ENCODE data around the gene DYNLRB1.
A peak's percentile ranks its signal among the peaks of the same experiment; 100 is the strongest.

DYNLRB1 gene

GRCh38 chr20:34552569-34552968, 36.3 kb downstream of the DYNLRB1 start:
- DNase-seq (ENCODE audit: extremely low read depth in 1 of 2, low read depth in 1 of 2), result no peak

DNA sequence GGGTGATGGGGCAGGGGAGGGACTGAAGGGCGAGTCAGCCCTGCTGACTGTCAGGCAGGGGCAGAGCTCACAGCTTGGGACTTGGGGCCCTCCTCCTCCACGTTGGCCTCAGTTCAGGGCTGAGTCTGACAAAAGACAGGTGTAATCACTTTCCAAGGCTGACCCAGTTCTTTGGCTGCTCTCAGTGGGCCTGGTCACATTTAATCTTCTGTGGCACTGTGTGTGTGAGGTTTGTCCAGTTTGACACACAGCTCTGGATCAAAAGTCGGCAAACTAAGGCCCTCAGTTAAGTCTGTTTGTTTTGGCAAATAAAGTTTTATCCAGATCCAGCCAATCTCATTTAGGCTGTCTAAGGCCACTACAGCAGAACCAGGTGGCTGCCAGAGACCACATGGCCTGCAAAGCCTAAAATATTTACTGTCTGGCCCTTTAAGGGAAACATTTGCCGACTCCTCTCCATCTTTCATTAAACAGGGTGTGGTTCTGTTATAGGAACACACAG, 37.2 kb downstream of the DYNLRB1 start:
- no peak for DNase-seq (ENCODE audit: extremely low read depth in 1 of 2, low read depth in 1 of 2)

DNA sequence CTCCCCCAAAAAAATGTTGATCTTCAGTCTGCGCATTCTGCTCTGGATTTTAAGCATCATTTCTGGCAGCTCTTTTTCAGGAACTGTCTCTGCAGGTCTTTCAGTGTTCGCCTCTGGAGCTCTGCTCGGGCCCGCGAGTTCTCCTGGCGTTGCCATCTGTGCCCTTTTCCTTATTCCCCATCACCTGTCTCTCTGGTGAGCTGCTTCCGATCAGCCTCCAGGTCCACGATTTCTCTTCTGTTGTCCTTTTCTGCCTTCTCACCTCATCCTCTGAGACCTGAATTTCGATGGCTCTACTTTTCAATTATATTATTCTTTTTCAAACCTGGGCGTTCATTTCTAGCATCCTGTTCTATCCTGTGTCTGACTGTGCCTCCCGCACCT, 41.7 kb downstream of the DYNLRB1 start:
- no peak for DNase-seq (ENCODE audit: extremely low read depth in 1 of 2, low read depth in 1 of 2)

DNA sequence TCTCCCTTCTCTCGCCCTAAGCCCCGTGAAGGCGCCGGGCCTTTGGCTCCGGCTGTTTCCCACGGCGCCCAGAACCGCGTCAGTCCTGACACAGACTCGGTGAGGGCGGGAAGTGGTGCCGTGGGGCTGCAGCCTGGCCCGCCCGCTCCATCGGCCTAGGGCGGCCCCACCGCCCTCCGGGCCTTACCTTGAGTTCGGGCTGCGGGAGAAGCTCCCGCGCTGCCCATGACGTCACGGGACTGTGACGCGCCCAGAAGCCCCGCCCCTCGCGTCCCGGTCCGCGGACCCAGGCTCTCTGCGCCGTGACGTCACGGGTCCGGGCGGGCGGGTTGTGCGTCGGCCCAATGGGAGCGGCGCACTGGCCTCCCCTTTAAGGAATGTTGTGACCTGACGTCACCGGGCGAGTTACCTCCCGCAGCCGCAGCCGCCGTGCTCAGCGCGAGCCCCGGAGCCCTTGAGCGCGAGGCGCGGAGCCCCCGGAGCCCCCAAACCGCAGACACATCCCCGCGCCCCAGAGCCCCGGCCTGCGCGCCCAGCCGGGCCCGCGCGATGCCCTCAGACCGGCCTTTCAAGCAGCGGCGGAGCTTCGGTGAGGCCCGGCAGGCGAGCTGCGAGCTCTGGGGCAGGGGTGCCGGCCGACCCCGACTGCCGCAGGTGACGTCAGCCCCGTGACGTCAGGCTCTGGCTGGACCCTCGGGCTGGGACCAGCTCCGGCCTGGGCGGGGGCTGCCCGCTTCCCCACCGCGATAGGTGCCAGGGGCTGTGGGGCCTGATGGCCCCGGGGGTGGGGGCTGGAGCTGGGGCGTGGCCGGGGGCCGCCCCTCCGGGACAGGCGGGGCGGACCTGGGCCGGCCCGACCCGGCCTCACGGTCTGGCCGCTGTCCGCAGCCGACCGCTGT, 42.3 kb downstream of the DYNLRB1 start, which contains the start of gene MAP1LC3A:
Gene MAP1LC3A, plus strand, starts transcription at position 399 of the 899 bp plus-strand sequence. Its CDS starts 151 bp downstream, at position 550.
- DNase-seq (ENCODE audit: extremely low read depth in 1 of 2, low read depth in 1 of 2), result peak; percentile 91 to 92

GRCh38 chr20:34559311-34560140, 43.3 kb downstream of the DYNLRB1 start:
- no peak for DNase-seq (ENCODE audit: extremely low read depth in 1 of 2, low read depth in 1 of 2)

DNA sequence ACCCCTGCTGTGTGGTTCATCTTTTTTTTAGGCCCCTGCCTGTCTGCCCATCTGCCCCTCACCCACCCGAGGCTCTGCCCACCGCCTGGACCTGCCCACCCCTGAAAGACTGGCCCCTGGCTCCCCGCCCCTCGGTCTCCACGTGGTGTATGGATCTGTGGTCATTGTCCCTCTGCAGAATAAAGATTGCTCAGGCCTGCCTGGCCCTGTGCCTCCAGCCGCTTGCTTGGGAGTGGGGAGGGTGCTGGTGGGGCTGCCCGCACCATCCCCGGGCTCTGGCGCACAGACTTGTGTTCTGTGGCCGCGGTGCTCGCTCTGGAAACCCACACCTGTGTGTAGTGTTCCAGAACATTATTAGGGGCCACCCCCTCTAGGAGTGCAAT, 43.9 kb downstream of the DYNLRB1 start:
- DNase-seq (ENCODE audit: extremely low read depth in 1 of 2, low read depth in 1 of 2), result no peak

- DNase-seq (ENCODE audit: extremely low read depth in 1 of 2, low read depth in 1 of 2), result no peak
These were observed 44.4 kb downstream of the DYNLRB1 start for GRCh38 chr20:34560614-34561013.

DNA sequence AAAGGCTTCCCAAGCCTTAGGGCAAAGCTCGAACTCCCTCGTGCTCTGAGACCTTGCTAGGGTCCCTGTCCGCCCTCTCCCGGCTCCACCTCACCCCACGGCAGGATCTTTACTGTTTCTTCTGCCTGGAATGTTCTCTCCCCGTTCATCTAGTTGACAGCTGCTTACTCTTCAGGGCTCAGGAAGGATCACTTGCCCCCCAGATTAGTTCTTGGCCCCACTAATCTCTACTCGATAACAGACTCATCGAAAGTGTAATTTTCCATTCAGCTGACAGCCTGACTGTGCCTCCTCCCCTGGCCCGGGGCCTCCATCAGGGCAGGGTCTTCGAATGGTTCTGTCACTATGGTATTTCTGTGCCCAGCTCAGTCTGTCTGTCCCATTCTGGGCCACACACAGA, 45.4 kb downstream of the DYNLRB1 start:
- no peak for DNase-seq (ENCODE audit: extremely low read depth in 1 of 2, low read depth in 1 of 2)

- no peak for DNase-seq (ENCODE audit: extremely low read depth in 1 of 2, low read depth in 1 of 2)
These were observed 46.4 kb downstream of the DYNLRB1 start for GRCh38 chr20:34562641-34563040.

- DNase-seq (ENCODE audit: extremely low read depth in 1 of 2, low read depth in 1 of 2), result no peak
These were observed 48.6 kb downstream of the DYNLRB1 start for GRCh38 chr20:34564833-34565232.

DNA sequence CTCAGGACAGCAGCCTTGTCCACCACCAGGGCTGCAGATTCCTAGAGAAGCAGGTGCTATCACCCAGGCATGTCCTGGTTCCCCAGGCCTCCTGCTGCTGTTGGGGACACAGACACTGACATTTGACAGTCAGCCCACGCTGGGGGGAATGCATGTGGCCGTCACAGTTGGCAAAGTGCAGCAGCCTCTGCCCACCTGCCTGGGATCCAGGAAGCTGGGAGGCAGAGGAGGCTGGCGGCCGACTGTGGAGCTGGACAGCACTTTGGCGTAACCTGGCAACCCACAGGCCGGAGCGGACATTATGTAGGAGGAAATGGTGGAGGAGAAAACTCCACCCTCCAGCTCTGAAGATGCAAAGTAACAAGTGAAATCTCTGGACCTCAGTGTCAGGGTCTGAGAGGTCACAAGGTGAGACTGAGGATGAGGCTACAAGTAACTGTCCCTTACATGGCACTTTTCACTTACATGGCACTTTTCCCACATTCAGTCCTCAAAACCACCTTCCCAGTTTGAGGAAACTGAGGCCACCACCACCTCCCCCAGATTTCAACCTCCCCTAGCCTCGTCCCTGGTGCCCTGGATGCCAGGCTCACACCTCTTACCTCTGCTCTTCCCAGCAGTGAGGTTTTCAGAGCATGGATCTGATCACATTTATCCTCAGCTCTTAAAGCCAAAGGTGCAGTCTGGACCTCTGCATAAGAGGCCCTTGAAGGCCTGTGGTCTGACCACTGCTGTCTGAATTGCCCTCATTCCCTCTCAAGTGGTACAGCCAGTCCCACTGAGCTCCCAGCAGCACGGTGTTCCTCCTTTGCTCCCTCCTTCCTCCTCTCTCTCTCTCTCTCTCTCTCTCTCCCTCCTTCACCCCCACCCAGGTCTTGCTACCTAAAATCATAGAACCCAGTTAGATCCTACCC, 51.0 kb downstream of the DYNLRB1 start:
- DNase-seq (ENCODE audit: extremely low read depth in 1 of 2, low read depth in 1 of 2), result no peak

GRCh38 chr20:34567892-34568865, 52.0 kb downstream of the DYNLRB1 start:
- DNase-seq (ENCODE audit: extremely low read depth in 1 of 2, low read depth in 1 of 2), result no peak

DNA sequence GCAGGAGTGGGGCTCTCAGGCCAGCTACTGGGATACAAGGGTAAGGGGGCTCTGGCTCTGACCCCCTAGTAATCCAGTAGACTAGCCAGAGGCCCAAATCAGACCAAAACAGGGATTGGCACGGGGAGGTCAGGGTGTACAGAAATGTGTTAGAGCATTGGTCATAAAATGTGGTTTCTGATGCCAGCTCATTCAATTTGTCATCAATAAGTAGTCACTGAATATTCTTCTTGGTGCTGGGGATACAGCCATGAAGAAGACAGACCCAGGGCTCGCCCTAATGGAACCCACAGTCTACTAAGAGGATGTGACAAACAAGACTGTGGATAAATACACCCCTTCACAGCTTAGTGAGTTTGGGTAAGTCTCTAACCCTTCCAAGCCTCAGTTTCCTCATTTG, 53.4 kb downstream of the DYNLRB1 start:
- no peak for DNase-seq (ENCODE audit: extremely low read depth in 1 of 2, low read depth in 1 of 2)

DNA sequence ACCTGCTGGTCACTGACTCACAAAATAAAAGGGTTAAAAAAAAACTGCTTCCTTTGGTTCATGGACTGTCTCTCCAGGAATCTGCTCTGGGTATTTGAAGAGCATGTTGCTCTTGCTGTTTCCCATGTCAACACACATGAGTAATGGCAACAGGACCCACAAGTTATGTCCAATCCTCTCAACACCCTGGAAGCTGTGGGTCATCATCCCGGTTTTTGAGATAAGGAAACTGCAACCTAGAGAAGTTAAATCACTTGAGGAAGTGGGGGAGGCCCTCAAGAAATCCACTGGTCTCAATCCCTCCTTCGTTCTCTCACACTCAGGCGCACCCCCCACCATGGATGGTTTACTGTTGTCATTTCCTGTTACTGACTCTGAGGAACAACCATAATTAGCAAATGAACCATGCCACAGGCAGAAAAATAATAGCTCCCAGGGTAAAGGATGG, 54.7 kb downstream of the DYNLRB1 start:
- DNase-seq (ENCODE audit: extremely low read depth in 1 of 2, low read depth in 1 of 2), result no peak

DNA sequence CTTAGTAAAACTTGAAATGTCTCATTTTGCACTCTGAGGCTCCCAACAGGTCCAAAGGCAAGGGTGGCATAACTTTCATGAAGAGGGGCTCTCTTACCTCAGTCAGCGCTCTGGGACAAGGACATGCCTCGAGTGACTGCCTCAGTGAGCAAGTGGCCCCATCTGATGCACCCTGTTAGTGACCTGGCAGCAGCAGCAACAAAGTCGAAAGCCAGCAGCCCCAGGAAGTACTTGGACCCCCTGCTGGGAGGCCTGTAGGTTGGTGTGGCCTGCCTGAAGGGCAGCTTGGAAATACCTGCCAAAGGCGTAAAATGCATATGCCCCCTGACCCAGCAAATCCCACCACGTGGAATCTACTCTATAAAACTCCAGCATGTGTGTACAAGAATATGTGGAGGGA, 55.5 kb downstream of the DYNLRB1 start:
- no peak for DNase-seq (ENCODE audit: extremely low read depth in 1 of 2, low read depth in 1 of 2)

GRCh38 chr20:34573541-34574300, 57.5 kb downstream of the DYNLRB1 start:
- DNase-seq (ENCODE audit: extremely low read depth in 1 of 2, low read depth in 1 of 2), result no peak

DNA sequence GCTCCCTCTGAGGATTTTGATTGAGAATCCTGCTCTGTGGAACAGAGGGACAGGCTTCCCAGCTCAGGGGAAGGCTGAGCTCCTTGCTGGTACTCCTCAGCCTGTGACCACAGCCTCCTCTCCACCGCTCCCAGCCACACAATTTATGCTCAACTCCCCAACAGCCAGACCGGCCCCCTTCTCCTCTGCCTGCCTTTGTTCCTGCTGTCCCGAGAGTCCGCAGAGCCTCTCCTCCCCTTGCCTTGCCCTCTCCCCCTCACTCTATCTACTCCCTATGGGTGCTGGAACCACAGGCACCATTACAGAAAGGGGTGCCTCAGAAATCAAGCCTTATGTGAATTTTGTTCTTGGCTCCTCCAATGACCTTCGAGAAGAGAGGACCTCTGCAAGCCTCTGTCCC, 58.2 kb downstream of the DYNLRB1 start:
- no peak for DNase-seq (ENCODE audit: extremely low read depth in 1 of 2, low read depth in 1 of 2)

DNA sequence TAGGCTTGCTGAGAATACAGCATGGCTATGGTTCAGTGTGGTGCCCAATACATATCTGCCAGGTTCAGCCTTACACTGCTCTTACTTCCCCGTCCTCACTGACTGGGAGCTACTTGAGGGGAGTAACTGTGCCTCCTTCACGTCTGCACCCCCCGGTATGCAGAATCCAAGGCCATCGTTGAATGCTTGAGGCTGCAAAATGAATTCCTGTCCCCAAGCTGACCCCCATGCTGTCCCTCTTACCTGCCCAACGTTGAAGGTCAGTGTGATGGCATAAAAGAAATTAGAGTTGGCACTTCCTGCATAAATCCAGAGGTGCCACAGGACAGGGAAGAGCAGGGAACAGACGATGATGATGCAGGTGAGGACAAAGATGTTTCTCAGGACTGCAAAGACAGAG, 58.6 kb downstream of the DYNLRB1 start:
- no peak for DNase-seq (ENCODE audit: extremely low read depth in 1 of 2, low read depth in 1 of 2)

GRCh38 chr20:34575271-34575670, 59.0 kb downstream of the DYNLRB1 start:
- no peak for DNase-seq (ENCODE audit: extremely low read depth in 1 of 2, low read depth in 1 of 2)
